Neuronal stem cell (in vitro differentiated cells): Measurements from ENCODE around the gene NTN5.
"Not testable (repeated sequence)": the region's sequence is repeated elsewhere in the genome, so short reads cannot be mapped to it uniquely, and the experiment has no call there.

ENCODE experiments used
- DNase-seq: peaks from one replicate; pipeline ENCODE4 v3.0.0-alpha.2; 2013; ENCODE audit warnings: low spot score
- H2AFZ ChIP-seq: one replicate; pipeline ENCODE4 v1.6.1; 2013; ENCODE audit warnings: mild to moderate bottlenecking, low read length, inconsistent platforms
- H2AK5ac ChIP-seq: 2 replicates; pipeline ENCODE4 v1.6.1; 2013; ENCODE audit warnings: low read depth, mild to moderate bottlenecking, inconsistent platforms, low read length, moderate library complexity, mixed read lengths
- H2BK120ac ChIP-seq: 2 replicates; pipeline ENCODE4 v1.6.1; 2013; ENCODE audit warnings: low read depth, mild to moderate bottlenecking, inconsistent platforms, low read length, moderate library complexity, mixed read lengths
- H2BK12ac ChIP-seq: one replicate; pipeline ENCODE4 v1.6.1; 2013; ENCODE audit warnings: low read length, inconsistent platforms
- H2BK15ac ChIP-seq: 2 replicates; pipeline ENCODE4 v1.6.1; 2013; ENCODE audit warnings: mild to moderate bottlenecking, low read length, inconsistent platforms, mixed read lengths
- H2BK5ac ChIP-seq: one replicate; pipeline ENCODE4 v1.6.1; 2013; ENCODE audit warnings: inconsistent platforms, mild to moderate bottlenecking, low read length, moderate library complexity
- H3K14ac ChIP-seq: one replicate; pipeline ENCODE4 v1.6.1; 2013; ENCODE audit warnings: low read length, inconsistent platforms
- H3K18ac ChIP-seq: 2 replicates; pipeline ENCODE4 v1.6.1; 2013; ENCODE audit warnings: low read length, inconsistent platforms
- H3K23ac ChIP-seq: 2 replicates; pipeline ENCODE4 v1.6.1; 2013; ENCODE audit warnings: low read depth, mild to moderate bottlenecking, mixed read lengths, low read length, inconsistent platforms; ENCODE audit not compliant: poor library complexity
- H3K27ac ChIP-seq: replicated peaks from 3 replicates; pipeline ENCODE4 v1.5.1; 2013; ENCODE audit warnings: low read length, inconsistent platforms
- H3K27me3 ChIP-seq, 3 experiments: 2 replicates each; pipeline ENCODE4 v1.6.1; 2013; ENCODE audit warnings: low read length in 3 of 3, mild to moderate bottlenecking in 2 of 3, inconsistent platforms in 1 of 3, low read depth in 1 of 3, mixed read lengths in 1 of 3, moderate library complexity in 1 of 3; ENCODE audit not compliant: control insufficient read depth in 3 of 3, insufficient read depth in 3 of 3
- H3K36me3 ChIP-seq, 2 donors: replicated peaks in 1 of 2; 2 replicates each; pipeline ENCODE4 v1.6.1; 2013; ENCODE audit warnings: low read length in 2 of 2; ENCODE audit not compliant: control insufficient read depth in 2 of 2, insufficient read depth in 2 of 2
- H3K4ac ChIP-seq: 2 replicates; pipeline ENCODE4 v1.6.1; 2013; ENCODE audit warnings: inconsistent platforms, mild to moderate bottlenecking, low read length, moderate library complexity
- H3K4me1 ChIP-seq, 2 donors: 1 replicate in 1 of 2; 2 replicates in 1 of 2; pipeline ENCODE4 v1.6.1; 2013; ENCODE audit warnings: low read length in 2 of 2, low read depth in 1 of 2; ENCODE audit not compliant: control insufficient read depth in 2 of 2, insufficient read depth in 1 of 2
- H3K4me2 ChIP-seq: one replicate; pipeline ENCODE4 v1.6.1; 2013; ENCODE audit warnings: mild to moderate bottlenecking, low read length, inconsistent platforms; ENCODE audit not compliant: insufficient read depth, poor library complexity, severe bottlenecking
- H3K4me3 ChIP-seq, 2 donors: 2 replicates each; pipeline ENCODE4 v1.5.1; 2013; ENCODE audit warnings: low read length in 2 of 2, mild to moderate bottlenecking in 2 of 2, inconsistent platforms in 1 of 2, moderate library complexity in 1 of 2
- H3K79me1 ChIP-seq: one replicate; pipeline ENCODE4 v1.6.1; 2013; ENCODE audit warnings: low read depth, mild to moderate bottlenecking, inconsistent platforms, low read length, moderate library complexity
- H3K9ac ChIP-seq: one replicate; pipeline ENCODE4 v1.6.1; 2013; ENCODE audit warnings: mild to moderate bottlenecking, low read depth, low read length, inconsistent platforms; ENCODE audit not compliant: poor library complexity
- H3K9me3 ChIP-seq, 2 donors: replicated peaks in 1 of 2; 2 replicates each; pipeline versions ENCODE3 to v1.6.1; 2013; ENCODE audit warnings: low read length in 2 of 2, mild to moderate bottlenecking in 2 of 2, inconsistent platforms in 1 of 2, low read depth in 1 of 2, mixed read lengths in 1 of 2, moderate library complexity in 1 of 2; ENCODE audit not compliant: control insufficient read depth in 2 of 2, insufficient read depth in 1 of 2
- H4K8ac ChIP-seq: one replicate; pipeline ENCODE4 v1.6.1; 2013; ENCODE audit warnings: low read depth, mild to moderate bottlenecking, inconsistent platforms, low read length, moderate library complexity
- H4K91ac ChIP-seq: one replicate; pipeline ENCODE4 v1.6.1; 2013; ENCODE audit warnings: low read length, low read depth, mild to moderate bottlenecking, inconsistent platforms; ENCODE audit not compliant: poor library complexity
- WGBS, 2 donors: extraction: QIAGEN DNeasy Blood & Tissue Kit; methylation state at CpG; one replicate each; pipeline ENCODE4 v1.1.7; 2013; ENCODE audit warnings: missing lambda C conversion rate in 2 of 2, mixed read lengths in 1 of 2; ENCODE audit not compliant: insufficient read length in 2 of 2, insufficient replicate concordance in 1 of 2; ENCODE audit errors: extremely low coverage in 2 of 2; 5-methylcytosine and 5-hydroxymethylcytosine counted together

The NTN5 gene

DNA sequence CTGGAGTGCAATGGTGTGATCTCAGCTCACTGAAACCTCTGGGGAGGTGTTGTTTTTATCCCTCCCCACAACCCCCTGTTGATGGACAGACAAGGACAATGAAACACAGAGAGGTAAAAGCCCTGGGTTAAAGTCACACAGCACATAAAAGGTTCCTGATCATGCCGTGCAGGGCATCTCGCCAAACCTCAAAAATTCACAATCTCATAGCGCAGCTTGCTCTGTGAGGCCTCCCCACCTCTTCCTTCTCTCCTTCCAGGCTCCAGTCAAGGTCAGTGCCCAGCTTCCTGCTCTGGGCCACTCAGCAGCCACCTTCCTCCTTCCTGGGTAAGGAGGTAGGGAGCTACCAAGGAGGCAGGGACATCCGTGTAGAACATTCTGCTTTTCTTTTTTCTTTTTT, 25.2 kb upstream of the NTN5 start:
- DNase-seq = no peak
- peaks cover 0 to 1% of the 10 kb centered on the region in 2 donors for H3K9me3 ChIP-seq
- H3K4ac ChIP-seq = no peak overlapping the region
- no peak overlapping the region for H3K14ac ChIP-seq
- H2BK5ac ChIP-seq = no peak overlapping the region
- no CpG with 5 or more reads among the region's 4 CpGs for WGBS, 2 donors
- H4K8ac ChIP-seq = no peak overlapping the region
- no peak overlapping the region for H2BK120ac ChIP-seq
- no peak overlapping the region for H2BK15ac ChIP-seq
- H4K91ac ChIP-seq = no peak overlapping the region
- peaks cover 0 to 2% of the 10 kb centered on the region in 2 donors for H3K36me3 ChIP-seq
- peaks cover 0 to 26% (median 16%) of the 10 kb centered on the region in 3 experiments for H3K27me3 ChIP-seq
- no peak overlapping the region for H3K9ac ChIP-seq
- no peak overlapping the region for H2BK12ac ChIP-seq
- H3K4me2 ChIP-seq = no peak overlapping the region
- no peak overlapping the region for H3K18ac ChIP-seq
- no peak overlapping the region for H3K23ac ChIP-seq
- H2AK5ac ChIP-seq = peak overlapping the region; percentile 47
- H3K4me3 ChIP-seq = no peak overlapping the region
- H2AFZ ChIP-seq = no peak overlapping the region
- H3K4me1 ChIP-seq = peaks cover 0 to 5% of the 10 kb centered on the region in 2 donors
- no peak overlapping the region for H3K27ac ChIP-seq
- H3K79me1 ChIP-seq = no peaks in the 10 kb centered on the region

DNA sequence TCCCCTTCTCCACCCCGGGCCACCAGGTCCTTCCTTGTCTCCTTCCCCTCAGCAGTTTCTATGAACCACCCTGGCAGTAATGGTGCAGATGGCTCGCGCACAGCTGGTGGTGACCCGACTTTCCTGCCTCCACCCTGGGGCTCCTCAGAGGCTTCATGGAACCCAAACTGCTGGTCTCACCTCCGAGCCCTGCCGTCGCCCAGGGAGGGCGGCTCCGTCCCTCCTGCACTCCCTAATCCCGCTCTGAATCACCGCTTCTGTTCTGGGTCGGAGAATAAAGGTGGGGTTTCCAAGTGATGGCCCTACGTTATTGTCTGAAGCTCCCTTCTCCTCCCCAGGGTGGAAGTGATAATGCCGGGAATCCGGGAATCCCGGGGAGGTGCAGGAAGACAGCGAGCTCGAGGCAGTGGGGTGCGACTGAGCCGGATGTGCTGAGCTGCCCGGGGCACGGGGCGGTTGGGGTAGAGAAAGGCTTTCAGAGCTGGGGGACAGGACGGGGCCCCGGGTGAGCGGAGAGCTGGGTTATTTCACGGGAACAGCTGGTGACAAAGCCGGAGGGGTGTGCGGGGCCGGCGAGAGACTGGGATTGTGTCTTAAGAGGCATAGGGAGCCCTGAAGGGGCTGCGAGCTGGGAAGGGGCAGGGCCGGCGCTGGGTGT, 23.7 kb upstream of the NTN5 start:
- peak overlapping the region; percentile 58 for H2BK15ac ChIP-seq
- no peak overlapping the region for H2BK120ac ChIP-seq
- no peak overlapping the region for H3K27ac ChIP-seq
- H3K23ac ChIP-seq = peak overlapping the region; percentile 44
- peak overlapping the region; percentile 85 for H2AK5ac ChIP-seq
- no peak for DNase-seq
- peak overlapping the region; percentile 85 for H2AFZ ChIP-seq
- no peaks in the 10 kb centered on the region for H3K36me3 ChIP-seq
- H3K4me1 ChIP-seq = peaks cover 0 to 5% of the 10 kb centered on the region in 2 donors
- H3K14ac ChIP-seq = peak overlapping the region; percentile 71
- H3K18ac ChIP-seq = peak overlapping the region; percentile 91
- peak overlapping the region; percentile 67 for H3K4me2 ChIP-seq
- peaks cover 0 to 1% of the 10 kb centered on the region in 2 donors for H3K9me3 ChIP-seq
- H3K27me3 ChIP-seq = peaks cover 0 to 26% (median 16%) of the 10 kb centered on the region in 3 experiments
- H4K8ac ChIP-seq = peak overlapping the region; percentile 65
- no peak overlapping the region for H2BK5ac ChIP-seq
- H3K79me1 ChIP-seq = no peaks in the 10 kb centered on the region
- no peak overlapping the region for H3K4ac ChIP-seq
- H3K4me3 ChIP-seq = peak overlapping the region in 1 of 2 donors; percentile 46
- H3K9ac ChIP-seq = peak overlapping the region; percentile 66
- no peak overlapping the region for H2BK12ac ChIP-seq
- no peak overlapping the region for H4K91ac ChIP-seq
- no CpG with 5 or more reads among the region's 34 CpGs for WGBS, 2 donors

GRCh38 chr19:48695743-48696352, 23.0 kb upstream of the NTN5 start, which contains the start of gene FUT2:
Gene FUT2, plus strand, starts transcription at chr19:48695971. Its CDS starts 6,986 bp downstream, at chr19:48702957.
- H3K4me3 ChIP-seq = peak within 1 kb of the TSS in 1 of 2 donors; percentile 46
- no CpG with 5 or more reads among the region's 16 CpGs for WGBS, 2 donors

GRCh38 chr19:48693629-48694028, 20.8 kb upstream of the NTN5 start:
- H3K18ac ChIP-seq, H3K14ac ChIP-seq, H3K4me1 ChIP-seq, H2AFZ ChIP-seq, H3K4me2 ChIP-seq, H2BK120ac ChIP-seq, H3K36me3 ChIP-seq, H4K91ac ChIP-seq, H3K79me1 ChIP-seq, H4K8ac ChIP-seq, H2AK5ac ChIP-seq, H3K4ac ChIP-seq, H2BK15ac ChIP-seq, DNase-seq, H2BK5ac ChIP-seq, H3K27ac ChIP-seq, H3K9me3 ChIP-seq, H2BK12ac ChIP-seq, H3K23ac ChIP-seq, H3K9ac ChIP-seq, H3K4me3 ChIP-seq: not testable (repeated sequence)
- H3K27me3 ChIP-seq = peaks cover 0 to 26% (median 16%) of the 10 kb centered on the region in 3 experiments
- no CpG with 5 or more reads among the region's 9 CpGs for WGBS, 2 donors

More at GRCh38 chr19:48695743-48696352, 23.0 kb upstream of the NTN5 start, which contains the start of gene FUT2:
- Histone ChIP-seq H2BK15ac (peak within 1 kb of the TSS; percentile 58), H3K9me3 (peaks cover 0 to 1% of the 10 kb centered on the region in 2 donors), H3K4me1 (peaks cover 0 to 5% of the 10 kb centered on the region in 2 donors), H3K9ac (peak within 1 kb of the TSS; percentile 66), H4K91ac (no peak within 1 kb of the TSS), H3K4me2 (peak within 1 kb of the TSS; percentile 67), H3K36me3 (no peaks in the 10 kb centered on the region), H2AK5ac (peak within 1 kb of the TSS; percentile 85), H3K27me3 (peaks cover 0 to 26% (median 16%) of the 10 kb centered on the region in 3 experiments), H4K8ac (peak within 1 kb of the TSS; percentile 99), H3K14ac (peak within 1 kb of the TSS; percentile 71), H3K23ac (peak within 1 kb of the TSS; percentile 44), H2AFZ (peak within 1 kb of the TSS; percentile 85), H2BK5ac (no peak within 1 kb of the TSS), H3K27ac (no peak within 1 kb of the TSS), H2BK120ac (no peak within 1 kb of the TSS), H2BK12ac (no peak within 1 kb of the TSS), H3K79me1 (no peaks in the 10 kb centered on the region), H3K4ac (peak within 1 kb of the TSS; percentile 10), H3K18ac (peak within 1 kb of the TSS; percentile 91)
- no peak for DNase-seq
